HFF-Myc (cell line): ENCODE results near the gene ROMO1.

Experiments used
- DNase-seq: peaks from one replicate; pipeline ENCODE4 v3.0.0-alpha.2; 2011; ENCODE audit warnings: low read depth; ENCODE audit errors: extremely low read depth
- H3K4me3 ChIP-seq: replicated peaks from 2 replicates; pipeline ENCODE4 v1.5.1; 2011; ENCODE audit warnings: low read depth, mild to moderate bottlenecking, control low read depth, low read length
- TF ChIP-seq, protein P1 (sequence below): IDR thresholded peaks from 2 replicates; pipeline ENCODE4 v1.5.1; 2012; ENCODE audit warnings: mild to moderate bottlenecking, low read depth, low read length, control low read depth; ENCODE audit errors: missing control alignments

Gene ROMO1

GRCh38 chr20:35699127-35699956 lies at the start of gene ROMO1, which contains the start of gene NFS1:
Gene ROMO1 (plus strand): TSS chr20:35699405. CDS start chr20:35699633, 228 bp downstream.
Gene NFS1 (minus strand): TSS chr20:35699352. CDS start chr20:35699288, 64 bp downstream.
- peak; percentile 32 for DNase-seq
- H3K4me3 ChIP-seq = peak within 1 kb of the TSS; percentile 71
- TF ChIP-seq, protein P1, sequence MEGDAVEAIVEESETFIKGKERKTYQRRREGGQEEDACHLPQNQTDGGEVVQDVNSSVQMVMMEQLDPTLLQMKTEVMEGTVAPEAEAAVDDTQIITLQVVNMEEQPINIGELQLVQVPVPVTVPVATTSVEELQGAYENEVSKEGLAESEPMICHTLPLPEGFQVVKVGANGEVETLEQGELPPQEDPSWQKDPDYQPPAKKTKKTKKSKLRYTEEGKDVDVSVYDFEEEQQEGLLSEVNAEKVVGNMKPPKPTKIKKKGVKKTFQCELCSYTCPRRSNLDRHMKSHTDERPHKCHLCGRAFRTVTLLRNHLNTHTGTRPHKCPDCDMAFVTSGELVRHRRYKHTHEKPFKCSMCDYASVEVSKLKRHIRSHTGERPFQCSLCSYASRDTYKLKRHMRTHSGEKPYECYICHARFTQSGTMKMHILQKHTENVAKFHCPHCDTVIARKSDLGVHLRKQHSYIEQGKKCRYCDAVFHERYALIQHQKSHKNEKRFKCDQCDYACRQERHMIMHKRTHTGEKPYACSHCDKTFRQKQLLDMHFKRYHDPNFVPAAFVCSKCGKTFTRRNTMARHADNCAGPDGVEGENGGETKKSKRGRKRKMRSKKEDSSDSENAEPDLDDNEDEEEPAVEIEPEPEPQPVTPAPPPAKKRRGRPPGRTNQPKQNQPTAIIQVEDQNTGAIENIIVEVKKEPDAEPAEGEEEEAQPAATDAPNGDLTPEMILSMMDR = no peak

DNA sequence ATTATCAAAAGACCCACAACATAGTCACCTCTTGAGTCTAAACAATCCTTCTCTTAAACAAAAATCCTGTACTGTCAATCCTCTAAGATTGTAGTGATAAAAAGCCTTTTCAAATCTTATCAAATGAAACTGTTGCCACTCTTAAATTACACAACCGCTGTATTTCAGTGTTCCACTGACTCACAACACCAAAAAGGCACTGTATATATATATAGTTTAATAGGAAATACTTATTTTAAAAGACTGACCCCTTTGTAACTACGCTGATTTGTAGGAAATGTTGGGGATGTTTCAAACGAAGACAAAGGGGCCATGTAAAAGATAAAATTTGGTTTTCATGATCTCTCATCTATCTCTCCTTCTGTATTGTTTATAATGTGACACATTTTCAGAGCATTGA lies 48.6 kb upstream of the ROMO1 start:
- TF ChIP-seq, protein P1 = no peak
- DNase-seq = no peak
- H3K4me3 ChIP-seq = no peak overlapping the region

- H3K4me3 ChIP-seq = no peak overlapping the region
- no peak for DNase-seq
- TF ChIP-seq, protein P1 = no peak
Measured at GRCh38 chr20:35651958-35652357, 47.2 kb upstream of the ROMO1 start.

GRCh38 chr20:35652641-35653429 lies 46.4 kb upstream of the ROMO1 start:
- TF ChIP-seq, protein P1 = no peak
- DNase-seq = no peak
- no peak overlapping the region for H3K4me3 ChIP-seq

DNA sequence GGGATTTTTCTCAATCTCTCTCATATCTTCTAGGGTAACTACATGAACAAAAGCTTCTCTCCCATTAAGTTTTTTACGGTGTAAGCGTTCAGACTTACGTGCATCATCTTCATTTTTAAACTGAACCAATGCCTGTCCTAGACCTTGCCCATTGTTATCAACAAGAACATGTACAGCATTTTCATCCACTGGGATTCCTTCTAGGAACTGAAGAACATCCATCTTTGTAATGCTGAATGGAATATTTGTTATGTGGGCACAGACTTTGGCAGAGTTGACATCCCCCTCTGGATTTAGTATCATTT lies 45.8 kb upstream of the ROMO1 start:
- DNase-seq = no peak
- TF ChIP-seq, protein P1 = no peak
- H3K4me3 ChIP-seq = no peak overlapping the region

- DNase-seq = no peak
- TF ChIP-seq, protein P1 = no peak
- no peak overlapping the region for H3K4me3 ChIP-seq
Measured at GRCh38 chr20:35653893-35654292, 45.3 kb upstream of the ROMO1 start.
